NCI-H1436 treated with DMSO at 0.1 percent for 48 hours (cell line): ENCODE data around the gene ANTKMT.
"Not testable (repeated sequence)": the region's sequence is repeated elsewhere in the genome, so short reads cannot be mapped to it uniquely, and the experiment has no call there.

Source experiments
- DNase-seq: peaks from one replicate; lab custom pipeline; 2025; lab: John Stamatoyannopoulos, UW

Gene ANTKMT

GRCh38 chr16:700684-701584 lies 20.0 kb upstream of the ANTKMT start:
- no peak for DNase-seq

DNA sequence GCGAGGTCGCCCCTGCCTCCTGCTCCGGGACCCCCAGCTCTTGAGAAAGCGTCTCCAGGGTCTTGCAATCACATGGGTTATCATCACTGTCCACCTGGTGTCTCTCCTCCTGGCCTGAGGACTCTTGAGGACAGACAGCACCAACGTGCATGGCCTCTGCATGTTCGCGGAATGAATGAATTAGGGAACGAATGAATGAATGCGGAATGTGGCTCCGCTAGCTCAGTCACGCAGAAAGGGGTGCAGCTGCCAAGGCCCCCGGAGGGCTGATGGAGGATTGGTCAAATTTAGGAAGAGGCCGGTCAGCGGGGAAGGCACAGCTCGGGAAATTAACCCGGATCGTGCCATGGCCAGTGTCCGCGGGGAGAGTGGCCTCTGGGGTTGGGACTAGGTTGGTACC lies 18.6 kb upstream of the ANTKMT start:
- DNase-seq = no peak

DNA sequence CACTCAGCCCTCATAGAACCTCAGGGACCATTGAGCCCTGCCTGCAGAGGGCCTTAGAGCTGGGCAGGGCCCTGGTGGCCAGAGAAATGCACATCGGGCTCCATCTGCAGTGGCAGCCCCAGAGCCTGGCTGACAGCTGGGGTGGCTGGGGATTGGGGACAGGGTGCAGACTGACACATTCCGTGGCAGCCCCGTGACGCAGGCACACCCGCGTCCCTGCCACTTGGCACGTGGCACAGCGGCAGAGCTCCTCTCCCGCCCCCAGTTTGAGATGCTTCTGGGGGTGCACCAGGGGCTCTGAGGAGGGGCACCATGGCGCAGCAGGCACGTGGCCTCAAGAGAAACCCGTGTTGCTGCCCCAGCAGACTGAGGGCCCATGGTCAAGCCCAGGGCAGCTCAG lies 17.5 kb upstream of the ANTKMT start:
- no peak for DNase-seq

- DNase-seq = no peak
These were observed 16.9 kb upstream of the ANTKMT start for GRCh38 chr16:704047-704446.

DNA sequence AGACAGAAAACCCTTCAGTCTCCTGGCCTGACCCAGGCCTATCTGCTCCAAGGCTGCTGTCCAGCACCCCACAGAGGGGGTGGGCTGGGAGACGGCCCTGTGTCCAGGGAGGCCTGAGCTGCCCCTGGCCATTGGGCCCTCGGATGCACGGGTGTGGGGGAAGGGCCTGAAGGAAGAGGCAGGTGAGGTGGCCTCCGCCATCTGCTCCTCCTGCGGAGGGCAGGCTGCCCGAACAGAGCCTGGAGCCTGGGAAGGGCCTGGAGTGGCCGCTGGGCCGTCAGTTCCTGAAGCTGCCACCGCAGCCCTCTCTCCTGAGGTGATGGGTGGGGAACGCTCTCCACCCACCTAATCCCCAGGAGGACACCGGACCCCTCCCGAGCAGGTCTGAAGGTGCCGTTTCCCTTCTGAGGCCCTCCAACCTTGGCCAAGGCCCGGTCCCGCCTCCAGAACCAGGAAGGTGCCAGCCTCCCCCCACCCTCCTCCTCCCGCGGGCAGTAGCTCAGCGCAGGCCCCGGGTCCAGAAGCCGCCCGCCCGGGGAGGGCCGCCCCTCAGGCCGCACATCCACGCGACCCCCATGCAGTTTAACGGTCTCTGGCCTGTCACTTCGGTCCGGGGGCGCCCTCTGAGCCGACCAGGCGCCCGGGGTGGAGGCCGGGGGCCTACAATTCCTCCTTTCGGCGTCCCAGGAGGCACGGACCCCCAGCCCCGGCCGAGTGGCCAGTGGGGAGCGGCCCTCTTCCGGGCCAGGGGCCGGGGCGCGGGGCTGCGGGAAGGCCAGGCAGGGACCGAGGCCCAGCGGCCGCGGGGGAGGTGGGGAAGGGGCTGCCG lies 16.2 kb upstream of the ANTKMT start:
- DNase-seq = no peak

GRCh38 chr16:705431-706188 lies 15.3 kb upstream of the ANTKMT start, which contains the start of gene FBXL16:
FBXL16 (minus strand) TSS chr16:705801; CDS start chr16:697405, 8,396 bp downstream.
- no peak for DNase-seq

DNA sequence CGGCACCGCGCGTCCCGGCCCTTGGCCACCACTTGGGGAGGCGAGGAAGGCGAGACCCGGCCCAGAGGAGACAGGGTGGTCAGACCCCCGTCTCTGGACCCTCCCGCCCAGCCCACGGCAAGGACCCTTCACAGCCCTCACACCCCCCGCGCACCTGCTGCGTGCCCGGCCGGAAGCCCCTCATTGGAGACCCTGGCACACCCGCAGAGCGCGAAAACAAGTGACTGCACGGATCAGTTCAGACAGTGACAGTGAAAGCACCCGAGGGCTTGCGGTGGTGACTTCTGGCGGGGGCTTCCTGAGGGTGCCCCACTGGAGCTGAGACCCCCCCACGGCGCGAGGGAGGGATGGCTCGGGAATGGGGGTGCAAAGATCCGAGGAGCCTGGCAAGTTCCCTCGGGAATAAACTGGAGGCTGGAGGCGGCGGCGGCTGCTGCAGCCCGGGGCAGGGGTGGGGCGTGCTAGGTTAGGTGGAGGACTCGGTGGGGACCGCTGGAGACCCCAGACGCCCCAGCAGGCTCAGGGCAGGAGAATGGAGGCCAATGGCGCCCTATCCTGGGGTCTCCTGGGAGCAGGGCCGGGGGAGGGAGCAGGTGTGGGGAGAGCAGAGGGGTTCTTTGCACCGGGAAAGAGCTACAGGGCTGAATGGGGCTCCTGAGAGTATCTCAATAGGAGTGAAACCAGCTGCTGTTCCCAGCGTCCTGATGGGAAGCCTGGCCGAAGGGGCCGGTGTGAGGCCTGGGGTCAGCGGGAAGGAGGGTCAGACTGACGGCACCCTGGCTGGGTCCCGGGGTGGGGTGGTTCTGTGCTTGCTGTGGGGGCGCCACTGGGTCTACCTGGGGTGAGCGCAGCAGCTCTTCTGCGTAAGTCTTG lies 14.5 kb upstream of the ANTKMT start:
- DNase-seq = no peak

GRCh38 chr16:707062-707538 lies 13.8 kb upstream of the ANTKMT start:
- no peak for DNase-seq

DNA sequence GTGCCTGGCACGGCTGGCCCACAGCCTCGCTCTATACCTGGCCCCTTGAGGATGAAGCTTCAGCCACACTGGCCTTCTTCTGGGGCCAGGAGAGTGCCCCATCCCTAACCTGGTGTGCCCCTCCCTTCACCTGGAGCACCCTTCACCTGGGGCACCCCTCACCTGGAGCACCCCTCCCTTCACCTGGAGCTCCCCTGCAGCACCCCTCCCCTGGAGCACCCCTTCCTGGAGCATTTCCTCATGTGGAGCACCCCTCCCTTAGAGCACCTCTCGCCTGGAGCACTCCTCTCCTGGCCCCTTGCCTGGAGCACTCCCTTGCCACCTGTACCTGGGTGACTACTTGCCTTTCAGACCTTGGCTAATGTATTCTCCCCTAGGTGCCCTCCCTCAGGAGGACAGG lies 12.9 kb upstream of the ANTKMT start:
- no peak for DNase-seq

GRCh38 chr16:708959-709358 lies 12.0 kb upstream of the ANTKMT start:
- no peak for DNase-seq

DNA sequence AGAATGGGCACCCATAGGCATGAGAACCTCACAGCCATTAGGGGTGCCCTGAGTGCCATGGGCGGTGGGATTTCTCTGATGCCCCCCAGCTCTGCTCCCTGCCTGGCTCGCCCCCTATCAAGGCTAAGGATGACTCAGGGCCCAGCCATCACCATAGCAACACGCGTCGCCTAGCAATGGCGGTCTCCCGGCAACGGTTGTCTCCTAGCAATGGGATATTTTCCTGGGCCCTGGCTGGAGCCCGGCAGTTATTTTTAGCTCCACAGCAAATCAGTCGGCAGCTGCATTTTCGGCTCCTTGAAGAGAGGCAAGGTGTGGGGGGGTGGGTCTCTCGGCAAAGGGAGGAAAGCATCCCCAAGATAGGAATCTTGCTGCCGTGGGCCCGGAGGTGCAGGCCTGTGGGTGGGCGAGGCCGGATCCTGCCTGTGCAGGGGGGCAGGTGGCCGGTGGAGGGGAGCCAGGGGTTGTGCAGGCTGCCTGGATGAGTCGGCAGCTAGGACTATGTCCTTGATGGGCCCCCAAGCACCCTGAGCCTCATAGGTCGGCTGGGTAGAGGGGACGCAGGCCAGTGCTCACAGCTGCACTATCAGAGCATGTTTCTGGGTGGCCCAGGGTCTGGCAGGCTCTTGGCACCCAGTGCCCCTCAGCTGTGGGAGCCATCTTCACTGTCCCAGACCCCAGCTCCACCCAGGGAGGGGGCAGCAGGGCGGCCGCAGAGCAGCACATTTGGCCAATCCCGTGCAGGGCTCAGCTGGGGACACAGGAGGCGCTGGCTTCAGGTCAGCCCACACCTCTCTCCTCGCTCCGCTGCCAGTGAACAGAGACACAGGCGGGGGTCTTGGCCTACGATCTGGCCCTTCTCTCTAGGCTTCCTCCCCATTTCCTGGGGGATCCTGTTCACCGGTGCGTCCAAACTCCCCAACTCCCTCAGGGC lies 11.1 kb upstream of the ANTKMT start:
- peak; percentile 74 for DNase-seq

- DNase-seq = no peak
These were observed 10.4 kb upstream of the ANTKMT start for GRCh38 chr16:710500-711075.

GRCh38 chr16:711084-711483 lies 9.9 kb upstream of the ANTKMT start:
- DNase-seq = no peak

DNA sequence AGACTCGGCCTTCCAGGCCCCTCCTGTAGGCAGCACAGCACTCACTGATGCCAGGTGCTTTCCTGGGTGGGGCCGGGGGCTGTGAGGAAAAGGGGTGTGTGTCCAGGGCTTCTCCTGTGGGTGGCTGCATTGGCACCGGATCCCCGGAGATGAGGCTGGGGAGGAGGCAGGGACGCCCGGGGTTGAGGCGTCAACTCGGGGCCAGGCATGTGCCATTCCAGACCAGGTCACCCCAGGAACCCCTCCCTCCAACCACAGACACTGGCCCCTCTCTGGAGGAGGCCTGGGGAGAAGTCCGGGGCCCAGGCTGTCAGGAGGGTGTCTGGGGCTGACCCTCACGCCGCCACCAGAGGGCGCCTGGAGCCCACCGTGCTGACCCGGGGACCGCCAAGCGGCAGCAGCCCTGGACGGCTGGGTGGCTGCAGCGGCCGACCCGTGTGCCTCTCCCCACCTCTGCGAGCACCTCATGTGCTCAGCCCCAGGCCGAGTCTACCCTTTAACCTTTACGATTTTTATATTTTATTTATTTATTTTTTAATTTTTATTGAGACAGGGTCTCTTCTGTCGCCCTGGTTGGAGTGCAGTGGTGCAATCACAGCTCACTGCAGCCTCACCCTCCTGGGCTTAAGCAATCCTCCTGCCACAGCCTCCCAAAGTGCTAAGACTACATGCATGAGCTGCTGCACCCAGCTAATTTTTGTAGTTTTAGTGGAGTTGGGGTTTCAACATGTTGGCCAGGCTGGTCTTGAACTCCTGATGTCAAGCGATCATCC lies 9.2 kb upstream of the ANTKMT start:
- DNase-seq = no peak

DNA sequence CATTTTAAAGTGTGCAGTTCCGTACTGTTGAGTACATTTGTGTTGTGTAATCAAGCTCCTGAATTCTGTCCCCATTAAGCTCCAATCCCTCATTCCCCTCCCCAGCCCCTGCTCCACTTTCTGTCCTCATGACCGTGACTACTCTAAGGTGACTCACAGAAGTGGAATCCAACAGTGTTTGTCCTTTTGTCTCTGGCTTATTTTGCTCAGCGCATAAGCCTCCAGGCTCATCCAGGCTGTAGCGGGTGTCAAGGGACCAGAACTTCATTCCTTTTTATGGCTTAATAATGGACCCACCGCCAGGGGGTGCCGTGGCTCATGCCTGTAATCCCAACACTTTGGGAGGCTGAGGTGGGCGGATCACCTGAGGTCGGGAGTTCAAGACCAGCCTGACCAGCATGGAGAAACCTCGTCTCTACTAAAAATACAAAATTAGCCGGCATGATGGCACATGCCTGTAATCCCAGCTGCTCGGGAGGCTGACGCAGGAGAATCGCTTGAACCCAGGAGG lies 8.2 kb upstream of the ANTKMT start:
- DNase-seq = not testable (repeated sequence)

GRCh38 chr16:714079-714478 lies 6.9 kb upstream of the ANTKMT start:
- no peak for DNase-seq

DNA sequence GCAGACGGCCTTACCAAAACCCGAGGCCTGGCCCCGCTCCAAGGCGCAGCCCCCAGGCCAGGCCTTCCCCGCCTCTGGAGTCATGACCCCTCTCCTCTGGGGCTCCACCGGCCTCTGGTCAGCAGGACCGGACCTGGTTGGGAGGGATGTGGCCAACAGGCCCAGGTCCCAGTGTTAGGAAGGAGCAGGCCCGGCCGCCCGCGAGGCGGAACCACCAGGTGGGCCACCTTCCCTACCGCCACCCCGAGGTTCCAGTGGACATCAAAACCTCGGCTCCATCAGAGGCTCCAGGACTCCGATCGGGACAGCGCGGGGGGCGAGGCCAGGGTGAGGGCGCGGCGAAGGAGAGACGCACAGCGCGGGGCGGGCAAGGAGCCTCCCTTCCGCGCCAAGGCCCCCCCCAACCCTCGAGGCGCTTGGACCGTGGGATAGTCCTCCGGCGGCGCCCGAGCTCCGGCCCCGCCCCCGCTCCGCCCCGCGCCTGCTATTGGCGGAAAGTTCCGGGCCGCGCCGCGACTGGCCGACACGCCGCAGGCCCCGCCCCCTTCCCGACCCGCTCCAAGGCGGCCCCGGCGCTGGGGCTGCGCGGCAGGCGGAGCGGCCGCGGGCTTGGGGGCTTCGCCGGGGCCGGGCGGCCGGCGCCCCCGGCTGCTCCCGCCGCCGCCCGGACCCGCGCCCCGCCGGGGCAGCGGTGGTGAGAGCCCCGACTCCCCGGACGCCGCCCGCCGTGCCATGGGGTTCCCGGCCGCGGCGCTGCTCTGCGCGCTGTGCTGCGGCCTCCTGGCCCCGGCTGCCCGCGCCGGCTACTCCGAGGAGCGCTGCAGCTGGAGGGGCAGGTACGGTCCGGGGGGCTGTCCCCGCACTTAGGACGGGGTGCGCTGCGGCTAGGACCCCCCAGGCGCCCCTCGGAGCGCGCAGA lies 6.1 kb upstream of the ANTKMT start, which contains the start of gene METRN:
METRN (plus strand) TSS at position 561 of the 919 bp plus-strand sequence; CDS start at position 733, 172 bp downstream.
- DNase-seq = no peak
